CD4-positive, alpha-beta T cell treated with Interleukin-17A for 4 hours (primary cell): Measurements from ENCODE around the gene BPIFB2.
"Not testable (repeated sequence)": the region's sequence is repeated elsewhere in the genome, so short reads cannot be mapped to it uniquely, and the experiment has no call there.

Source experiments
- DNase-seq: peaks from one replicate; pipeline ENCODE4 v3.0.0-alpha.2; 2020; ENCODE audit warnings: mixed read lengths

Gene BPIFB2

DNA sequence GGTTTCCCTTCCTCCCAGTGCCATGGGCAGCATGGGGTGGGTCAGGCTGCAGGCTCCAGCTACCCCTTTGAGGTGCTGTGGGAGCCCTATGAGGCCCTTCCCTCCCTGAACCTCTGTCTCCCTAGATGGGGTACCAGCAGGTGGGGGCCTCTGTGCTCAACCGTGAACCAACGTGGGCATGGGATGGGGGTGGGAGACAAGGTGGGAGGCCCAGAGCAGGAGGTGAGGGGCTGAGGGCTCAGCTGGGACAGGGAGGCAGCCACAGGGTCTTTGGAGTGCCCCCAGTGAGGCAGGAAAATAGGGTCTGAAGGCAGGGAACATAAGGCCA, 36.6 kb upstream of the BPIFB2 start:
- no peak for DNase-seq

DNA sequence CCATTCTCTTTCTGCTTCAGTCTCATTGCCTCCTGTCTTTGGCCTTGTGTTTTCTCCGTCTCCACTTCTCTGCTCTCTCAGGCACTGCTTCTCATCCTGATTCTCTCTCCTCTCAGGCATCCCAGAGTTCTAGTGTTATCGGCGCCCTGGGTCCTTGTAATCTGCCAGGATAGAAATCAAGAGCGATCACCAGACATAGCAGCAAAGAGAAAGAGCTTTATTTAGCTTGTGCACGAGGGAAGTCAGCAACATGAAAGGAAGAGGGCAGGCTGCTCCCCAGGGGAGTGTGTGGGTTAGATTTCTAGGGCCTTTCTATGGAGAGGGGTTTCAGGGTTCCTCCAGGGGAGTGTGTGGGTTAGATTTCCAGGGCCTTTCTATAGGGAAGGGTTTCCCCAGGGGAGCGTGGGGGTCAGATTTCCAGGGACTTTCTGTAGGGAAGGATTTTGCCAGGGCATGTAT, 35.8 kb upstream of the BPIFB2 start:
- DNase-seq, result peak; percentile 48

DNA sequence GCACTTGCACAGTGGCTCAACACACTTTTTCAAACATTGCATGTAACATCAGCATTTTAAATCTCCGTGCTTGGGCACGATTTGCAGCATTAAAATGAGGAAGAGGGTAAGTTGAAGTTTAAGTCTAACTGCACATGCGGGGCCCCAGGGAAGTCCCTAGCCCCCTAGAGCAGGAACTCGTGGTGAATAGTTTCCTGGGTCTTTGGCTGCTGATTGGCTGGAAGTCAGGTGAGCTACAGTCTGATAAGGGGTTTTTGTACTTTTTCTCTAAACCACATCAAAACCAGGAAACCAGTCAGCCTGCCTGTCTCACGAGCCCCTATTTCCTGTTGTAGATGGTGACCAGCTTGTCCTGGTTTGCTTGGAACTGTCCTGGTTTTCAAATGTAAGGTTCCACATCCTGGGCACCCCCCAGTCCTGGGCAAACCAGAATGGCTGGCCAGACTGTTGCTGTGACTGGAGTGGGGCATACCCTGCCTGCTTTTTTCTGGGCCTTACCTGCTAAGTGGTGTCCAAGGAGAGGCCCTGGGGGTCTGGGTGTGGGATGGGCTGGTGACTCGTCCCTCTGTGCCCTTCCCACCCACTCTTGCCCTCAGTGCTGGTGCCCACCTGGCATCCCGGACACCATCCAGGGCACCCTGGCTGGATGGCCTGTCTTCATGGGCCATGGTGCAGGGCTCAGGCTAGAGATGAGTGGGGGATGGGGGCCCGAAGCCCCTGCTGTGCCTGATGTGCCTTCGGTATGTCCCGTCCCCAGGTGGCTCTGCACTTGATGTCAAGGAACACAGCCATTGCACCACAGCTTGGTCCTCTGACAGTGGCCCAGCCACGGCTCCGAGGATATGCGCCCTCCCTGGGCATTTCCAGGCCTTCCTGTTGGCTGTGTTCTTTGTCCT, 35.1 kb upstream of the BPIFB2 start:
- peak; percentile 84 for DNase-seq

DNA sequence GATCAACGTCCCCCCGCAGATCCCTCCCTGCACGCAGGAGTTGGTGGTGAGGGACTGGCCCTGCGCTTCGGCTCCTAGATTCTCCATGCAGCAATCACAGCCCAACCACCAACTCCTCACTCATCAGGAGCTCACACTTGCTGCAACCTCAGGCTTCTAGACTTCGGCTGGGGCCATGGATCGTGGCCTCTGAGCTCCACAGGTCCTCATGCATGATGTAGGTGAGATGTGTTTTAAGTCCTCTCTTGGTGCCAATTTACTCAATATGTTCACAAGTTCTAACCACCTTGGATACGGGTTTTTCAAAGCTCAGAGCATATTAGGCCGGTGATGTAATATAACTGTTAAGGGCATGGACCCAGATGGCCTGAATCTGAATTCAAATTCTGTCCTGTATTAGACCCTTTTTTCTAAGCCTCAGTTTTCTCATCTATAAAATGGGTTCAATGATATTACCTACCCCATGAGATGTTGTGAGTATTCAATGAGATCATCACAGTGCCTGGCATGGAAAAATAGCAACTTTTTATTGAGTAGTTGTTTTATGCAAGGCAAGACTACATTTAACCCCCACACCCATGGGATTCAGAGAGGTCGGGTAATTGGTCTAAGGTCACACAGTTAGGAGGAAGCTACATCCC, 34.3 kb upstream of the BPIFB2 start:
- DNase-seq, result no peak

DNA sequence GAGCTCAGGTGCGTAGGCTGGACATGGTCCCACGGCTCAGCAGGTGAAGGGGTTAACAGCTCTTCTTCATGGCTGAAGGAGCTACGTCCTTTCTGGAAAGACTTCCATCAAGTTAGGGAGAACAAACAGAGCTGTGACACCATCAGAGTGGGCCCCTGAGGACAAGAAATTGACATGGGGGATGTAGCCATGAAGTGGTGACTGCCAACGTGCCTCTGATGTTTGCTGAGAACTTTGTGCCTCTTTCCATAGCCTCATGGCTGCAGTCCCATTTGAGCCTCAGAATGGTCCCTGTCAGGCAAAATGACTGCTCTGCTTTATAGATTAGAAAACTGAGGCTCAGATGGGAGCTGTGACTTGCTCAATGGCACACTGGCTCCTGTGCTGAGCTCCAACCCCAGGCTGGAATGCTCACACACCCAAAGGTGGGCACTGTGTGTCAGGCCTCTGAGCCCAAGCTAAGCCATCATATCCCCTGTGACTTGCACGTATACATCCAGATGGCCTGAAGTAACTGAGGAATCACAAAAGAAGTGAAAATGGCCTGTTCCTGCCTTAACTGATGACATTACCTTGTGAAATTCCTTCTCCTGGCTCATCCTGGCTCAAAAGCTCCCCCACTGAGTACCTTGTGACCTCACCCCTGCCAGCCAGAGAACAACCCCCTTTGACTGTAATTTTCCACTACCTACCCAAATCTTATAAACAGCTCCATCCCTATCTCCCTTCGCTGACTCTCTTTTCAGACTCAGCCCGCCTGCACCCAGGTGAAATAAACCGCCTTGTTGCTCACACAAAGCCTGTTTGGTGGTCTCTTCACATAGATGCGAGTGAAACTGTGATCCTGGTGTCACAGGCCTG, 33.1 kb upstream of the BPIFB2 start:
- not testable (repeated sequence) for DNase-seq

DNA sequence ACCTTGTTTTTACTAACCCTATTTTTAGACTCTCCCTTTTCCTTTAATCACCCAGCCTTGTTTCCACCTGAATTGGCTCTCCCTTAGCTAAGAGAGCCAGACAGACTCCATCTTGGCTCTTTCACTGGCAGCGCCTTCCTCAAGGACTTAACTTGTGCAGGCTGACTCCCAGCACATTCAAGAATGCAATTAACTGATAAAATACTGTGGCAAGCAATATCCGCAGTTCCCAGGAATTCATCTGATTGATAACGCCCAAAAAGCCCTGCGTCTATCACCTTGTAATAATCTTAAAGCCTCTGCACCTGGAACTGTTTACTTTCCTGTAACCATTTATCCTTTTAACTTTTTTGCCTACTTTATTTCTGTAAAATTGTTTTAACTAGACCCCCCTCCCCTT, 32.4 kb upstream of the BPIFB2 start:
- DNase-seq, result not testable (repeated sequence)

DNA sequence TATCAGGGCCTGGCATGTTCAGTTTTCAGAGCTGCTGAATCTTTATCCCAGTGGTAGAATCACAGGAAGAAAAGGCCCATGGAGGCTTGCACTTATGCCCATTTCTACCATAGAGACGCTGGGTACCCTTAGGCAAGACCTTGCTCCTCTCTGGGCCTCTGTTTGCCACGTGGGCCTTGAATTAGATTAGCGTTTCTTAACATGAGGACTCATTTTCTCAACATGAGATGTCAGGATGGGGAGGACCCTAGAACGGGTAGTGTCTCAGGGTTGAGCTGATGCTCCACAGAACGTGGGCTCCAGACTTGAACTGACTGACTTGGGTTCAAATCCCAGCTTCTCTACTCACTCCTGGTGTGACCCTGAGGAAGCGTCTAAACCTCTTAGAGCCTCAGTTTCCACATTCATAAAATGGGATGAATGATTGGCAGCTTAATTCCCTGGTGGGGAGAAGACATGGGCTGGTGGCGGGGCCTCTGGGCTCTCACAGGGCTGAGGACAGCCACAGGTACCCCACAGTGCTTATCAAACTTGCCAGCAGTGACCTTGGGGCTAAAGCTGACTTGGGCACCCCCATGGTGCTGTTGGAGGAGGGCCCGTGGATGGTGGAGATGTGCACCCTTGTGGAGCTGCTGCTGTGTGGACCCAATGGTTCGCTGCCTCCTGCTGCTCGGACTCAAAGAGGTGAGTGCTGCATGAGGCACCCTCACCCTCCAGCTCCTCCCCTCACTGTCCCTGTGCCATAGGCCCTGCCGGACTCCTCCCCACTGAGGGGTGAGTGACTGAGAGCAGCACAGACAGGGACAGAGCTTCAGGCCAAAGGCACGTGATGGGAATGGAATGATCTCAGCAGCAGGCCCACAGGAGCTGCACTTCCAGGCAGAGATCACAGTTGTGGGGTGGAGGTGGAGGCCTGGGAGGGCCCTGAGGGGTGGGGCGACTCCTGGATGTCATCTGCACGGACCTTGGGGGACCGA, 31.5 kb upstream of the BPIFB2 start:
- DNase-seq, result no peak

DNA sequence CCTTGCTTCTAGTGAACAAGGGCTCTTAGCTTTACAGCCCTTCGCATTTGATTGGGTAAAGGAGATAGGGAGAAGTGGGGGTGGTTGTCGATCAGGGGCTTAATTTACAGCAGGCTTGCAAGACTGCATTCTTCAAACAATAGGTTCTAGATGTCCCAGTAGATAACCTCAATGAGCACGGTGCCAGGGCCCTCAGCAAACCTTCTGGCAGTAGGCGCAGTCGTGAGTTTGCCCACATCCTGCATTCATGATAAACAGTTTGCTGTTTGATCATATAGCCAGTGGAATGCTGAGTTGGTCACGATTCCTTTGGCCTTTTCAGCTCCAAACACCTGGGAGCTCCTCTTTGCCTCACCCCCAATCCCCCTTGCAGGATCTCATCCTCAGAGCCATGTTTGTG, 30.8 kb upstream of the BPIFB2 start:
- DNase-seq, result peak; percentile 55

DNA sequence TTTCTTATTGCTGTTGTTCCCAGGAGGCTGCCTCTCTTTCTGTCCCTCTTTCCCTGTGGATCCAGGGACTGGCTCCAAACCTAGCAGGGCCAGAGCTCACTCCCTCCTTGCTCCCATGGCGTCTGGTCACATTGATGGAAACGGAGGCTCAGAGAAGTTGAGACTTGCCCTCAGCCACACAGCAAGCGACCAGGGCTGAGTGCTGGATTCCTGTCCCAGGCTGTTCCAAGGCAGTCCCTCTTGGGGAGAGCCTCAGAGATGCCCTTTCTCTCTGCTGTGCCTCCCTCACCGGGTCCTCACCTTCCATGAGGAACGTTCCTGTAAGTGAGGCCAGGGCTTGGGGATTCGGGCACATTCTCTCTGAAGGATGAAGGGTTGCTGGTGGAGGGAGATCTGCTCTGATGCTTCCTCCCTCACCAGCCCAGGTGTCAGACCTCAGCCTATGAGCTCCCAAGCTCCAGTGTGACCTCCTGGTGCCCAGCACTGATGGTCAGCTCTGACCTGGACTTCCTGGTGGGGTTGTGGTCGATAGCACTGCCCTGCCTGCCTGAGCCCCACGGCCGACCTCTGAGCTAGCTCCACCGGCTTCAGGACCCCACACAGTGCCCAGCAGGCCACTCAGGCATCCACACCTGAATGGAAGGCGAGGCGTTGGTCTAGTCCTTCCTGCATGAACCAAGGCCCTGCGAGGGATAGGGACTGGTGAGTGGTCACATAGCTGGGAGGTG, 30.1 kb upstream of the BPIFB2 start:
- DNase-seq, result no peak

DNA sequence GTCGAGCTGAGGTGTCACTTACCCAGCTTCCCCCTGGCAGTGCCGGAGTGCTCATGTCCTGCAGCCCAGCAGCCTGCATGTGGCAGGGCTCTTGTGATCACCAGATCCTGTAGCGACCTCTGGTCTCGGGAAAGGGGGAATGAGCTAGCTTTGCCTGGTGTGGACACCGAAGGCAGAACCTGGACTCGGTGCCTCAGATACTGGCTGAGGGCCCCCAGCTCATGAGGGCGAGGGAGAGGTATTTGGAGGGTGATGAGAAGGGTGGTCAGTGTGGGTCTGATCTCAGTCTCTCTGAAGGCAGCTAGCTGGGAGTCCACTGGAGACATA, 29.5 kb upstream of the BPIFB2 start:
- DNase-seq, result no peak

DNA sequence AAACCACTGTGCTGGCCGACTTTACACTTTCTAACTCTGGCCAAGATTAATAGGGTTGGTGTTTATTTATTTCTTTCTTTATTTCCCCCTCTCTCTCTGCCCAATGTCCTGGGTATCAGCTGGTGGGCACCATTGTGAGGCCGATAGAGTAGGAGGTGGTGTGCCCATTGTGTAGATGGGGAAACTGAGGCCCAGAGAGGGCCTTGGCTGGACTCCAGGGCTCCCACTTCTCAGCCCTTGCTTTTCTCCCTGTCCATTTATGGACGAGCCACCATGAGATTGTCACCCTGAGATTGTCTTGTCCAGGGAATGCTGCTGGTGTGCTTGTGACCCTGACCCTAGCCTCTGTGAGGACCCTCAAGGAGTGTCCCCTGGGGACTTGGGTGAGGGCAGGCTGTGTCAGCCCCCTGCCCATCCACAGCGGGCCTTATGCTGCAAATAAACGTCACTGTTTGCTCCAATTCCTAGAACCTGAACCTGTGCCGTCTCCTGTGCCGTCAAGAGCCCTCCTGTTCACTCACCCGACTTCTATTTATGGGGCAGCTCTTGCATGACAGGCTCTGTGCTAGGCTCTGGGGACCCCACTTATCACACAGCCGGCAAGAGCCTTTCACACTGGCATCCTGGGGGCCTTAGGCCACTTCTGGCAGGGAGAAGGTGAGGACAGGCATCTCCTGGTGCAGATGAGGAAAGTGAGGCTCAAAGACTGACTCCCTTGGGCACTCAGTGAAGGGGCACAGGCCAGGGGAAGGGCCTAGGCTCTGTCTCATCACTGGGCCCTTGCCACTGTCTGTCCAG, 28.1 kb upstream of the BPIFB2 start:
- no peak for DNase-seq

DNA sequence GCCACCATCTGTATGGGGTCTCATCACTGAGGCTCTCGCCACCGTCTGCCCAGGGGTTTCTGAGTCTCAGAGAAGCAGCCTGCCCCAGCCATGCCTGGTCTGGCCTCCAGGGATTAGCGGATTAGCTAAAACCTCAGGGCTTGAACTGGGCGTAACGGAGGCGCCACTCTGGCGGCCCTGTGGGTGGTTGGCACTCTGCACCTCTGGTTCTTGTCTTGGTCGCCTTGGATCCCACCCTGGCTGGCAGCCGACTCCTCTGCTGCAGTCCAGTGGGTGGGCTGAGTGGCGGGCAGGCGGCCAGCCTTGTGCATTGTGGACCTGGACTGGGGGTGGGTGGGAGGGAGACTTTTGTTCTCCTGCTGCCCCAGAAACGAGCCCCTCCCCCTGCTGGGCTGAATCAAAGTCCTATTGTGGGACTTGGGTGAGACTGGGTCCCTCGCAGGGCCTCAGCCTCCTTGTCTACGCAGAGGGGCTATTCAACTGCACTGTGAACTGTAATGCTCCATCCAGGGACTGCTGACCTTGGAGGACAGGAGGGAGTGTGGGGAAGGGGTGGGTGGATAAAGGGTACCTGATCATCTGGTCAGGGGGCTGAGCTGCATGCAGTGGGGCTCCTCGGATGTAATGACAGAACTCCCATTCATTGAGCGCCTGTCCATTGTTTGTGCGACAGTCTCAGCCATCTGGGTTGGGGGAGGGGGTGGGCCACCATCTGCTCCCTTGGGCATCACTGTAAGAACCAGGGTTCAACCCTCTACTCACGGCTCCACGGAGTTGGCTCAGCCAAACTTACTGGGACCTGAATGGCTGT, 27.2 kb upstream of the BPIFB2 start:
- DNase-seq, result no peak

DNA sequence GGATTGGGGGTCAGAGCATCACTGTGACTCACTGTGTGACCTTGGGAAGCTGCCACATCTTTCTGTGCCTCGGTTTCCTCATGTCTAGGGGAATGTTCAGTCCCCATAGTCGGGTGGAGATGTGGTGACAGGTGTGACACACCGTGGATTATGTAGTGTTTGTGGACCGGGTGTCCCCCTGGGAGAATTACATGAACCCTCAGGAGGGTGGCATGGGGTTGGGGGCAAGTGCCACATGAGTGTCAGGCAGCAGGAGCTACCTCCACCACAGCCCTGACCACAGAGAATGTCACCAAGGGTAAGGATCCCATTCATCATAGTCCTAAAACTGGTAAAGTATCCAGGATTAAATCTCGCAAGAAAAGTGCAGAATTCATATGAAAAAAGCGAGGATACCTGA, 26.5 kb upstream of the BPIFB2 start:
- no peak for DNase-seq

DNA sequence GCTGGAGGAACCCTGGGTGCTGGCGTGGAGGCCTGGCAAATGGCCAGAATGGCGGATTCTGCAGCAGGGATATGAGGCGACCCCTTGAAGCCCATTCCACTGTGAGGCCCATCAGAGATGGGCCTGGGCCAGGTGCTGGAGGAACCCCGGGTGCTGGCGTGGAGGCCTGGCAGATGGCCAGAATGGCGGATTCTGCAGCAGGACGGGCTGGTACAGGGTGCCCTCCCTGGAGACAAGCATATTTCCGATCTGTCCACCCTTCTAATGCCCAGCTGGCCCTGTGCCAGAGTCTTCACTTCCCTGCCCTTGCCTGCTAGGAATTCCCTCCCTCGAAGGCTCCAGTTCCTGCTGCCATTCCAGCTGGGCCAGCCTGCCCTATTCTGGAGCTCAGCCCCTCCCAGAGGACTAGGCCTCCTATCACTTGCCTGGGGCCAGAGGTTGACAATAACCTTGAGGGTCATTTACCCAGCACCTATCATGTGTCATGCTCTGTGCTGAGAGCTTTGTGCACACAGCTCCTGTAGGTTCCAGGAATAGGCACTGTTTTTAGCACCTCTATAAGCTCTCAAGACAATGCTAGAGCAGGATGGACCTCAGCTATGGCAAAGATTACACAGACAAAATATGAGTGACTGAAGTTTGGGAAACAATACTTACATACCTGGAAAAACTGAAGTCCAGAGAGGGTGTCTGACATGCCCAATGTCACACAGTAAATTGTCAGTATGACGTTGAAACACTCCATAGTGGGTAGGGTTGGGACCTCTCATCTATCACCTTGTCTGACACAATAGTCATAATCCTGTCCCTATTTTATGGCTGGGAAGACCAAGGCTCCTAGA, 24.7 kb upstream of the BPIFB2 start:
- DNase-seq, result no peak

DNA sequence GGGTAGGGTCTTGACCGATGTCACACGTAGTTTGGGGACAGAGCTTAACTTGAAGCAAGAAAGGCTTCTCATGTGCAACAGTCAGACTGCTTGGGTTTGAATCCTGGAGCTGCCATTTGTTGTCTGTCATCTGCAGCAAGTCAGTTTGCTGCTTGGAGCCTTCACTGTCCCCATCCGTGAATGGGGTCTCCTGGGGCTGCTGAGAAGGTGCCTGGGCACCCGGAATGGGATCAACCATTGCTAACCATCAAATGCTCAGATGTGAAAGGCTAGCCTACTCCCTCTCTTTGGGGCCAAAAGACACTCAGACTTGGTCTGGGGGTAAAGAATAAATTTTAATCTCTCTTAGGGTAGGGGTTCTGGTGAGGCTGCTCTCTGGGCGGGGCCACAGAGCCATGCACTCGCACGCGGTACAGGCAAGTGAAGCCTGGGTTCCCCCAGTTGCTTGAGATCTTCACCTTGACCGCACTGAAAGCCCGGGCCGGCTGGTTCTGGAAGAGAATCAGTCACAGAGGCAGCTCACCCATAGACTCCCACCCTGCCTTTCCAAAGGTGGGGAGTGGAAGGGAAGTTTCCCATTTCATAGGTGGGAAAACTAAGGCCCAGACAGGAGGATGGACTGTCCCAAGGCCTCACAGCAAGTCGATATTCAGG, 23.9 kb upstream of the BPIFB2 start:
- no peak for DNase-seq

DNA sequence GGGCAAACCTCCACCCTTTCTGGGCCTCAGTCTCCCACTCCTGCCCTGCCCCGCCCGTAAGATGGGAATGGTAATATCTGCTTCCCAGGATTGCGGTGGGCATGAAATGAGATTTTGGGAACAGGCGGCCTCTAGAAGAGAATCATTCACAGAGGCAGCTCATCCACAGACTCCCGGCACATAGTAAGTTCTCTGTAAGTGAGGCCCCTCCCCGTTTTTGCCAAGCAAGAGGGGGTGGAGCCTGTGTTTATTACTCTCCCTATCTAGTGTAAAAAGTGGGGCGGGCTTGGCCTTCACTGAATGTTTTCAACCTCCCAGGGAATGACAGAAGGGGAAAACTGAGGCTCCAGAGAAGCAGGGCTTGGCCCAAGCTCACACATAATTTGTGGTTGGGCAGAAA, 23.3 kb upstream of the BPIFB2 start:
- no peak for DNase-seq

DNA sequence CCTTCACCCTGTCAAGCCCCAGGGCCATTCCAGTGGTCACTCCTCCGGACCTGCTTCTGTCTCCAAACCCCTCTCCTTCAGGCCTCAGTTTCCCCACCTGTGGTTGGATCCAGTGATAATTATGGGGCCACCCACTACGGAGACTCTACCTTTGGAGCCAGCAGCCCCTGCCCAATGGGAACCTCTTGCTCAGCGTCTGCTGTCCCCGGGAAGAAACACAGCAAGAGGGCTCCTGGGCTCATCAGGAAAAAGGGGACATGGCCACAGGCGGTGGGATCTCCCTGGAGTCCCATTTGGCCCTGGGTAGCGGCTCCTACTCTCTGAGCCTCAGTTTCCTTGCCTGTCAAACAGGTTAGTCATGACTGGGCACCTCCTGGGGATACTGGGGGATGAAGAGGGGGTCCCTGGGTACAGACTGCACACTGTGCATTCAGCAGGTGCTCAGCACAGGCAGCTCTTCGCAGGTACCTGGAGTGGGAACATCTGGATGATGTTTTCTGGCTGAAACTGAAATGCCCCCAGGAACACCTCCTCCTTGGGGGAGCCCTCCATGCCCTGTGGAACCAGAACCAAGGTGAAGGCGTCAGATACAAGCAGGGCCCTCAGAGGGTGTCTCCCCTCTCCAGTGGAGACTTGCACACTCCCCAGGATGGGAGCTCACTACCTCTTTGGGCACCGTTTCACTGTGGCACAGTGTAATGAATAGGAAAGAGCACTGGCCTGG, 22.7 kb upstream of the BPIFB2 start:
- no peak for DNase-seq

DNA sequence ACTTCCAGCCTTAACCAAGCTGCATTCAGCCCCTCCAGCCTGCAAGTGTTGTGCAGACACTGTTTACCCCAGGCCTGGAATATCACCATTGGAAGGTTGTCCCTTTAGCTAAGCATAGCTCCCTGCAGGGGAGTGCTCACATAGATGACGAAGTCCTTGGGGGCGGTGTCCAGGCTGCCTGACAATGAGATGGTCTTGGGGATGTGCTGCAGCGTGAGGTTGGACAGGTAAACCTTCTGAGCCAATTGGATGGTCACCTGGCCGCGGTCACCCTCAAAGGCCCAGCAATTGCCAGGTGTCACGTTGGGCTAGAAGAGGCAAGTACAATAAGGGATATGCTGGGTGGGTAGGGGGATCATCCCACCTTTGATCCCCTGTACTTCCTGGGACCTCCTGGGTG, 21.9 kb upstream of the BPIFB2 start:
- no peak for DNase-seq
